Calu3 (cell line): ENCODE measurements around the gene PDE6H. TPM values are rescaled to one million over a fixed set of nuclear protein-coding genes. Genes with fewer than 3 reads are reported as not detected.

Experiments used
- BruUV-seq: library from RNA; stranded (reverse); fragments of 400-500 nt; replicated peaks from 2 replicates; lab custom pipeline; 2021; lab: Mats Ljungman, UMichigan
- CTCF ChIA-PET: fragments of 300-600 bp; sonication (Branson Sonifier 250); formaldehyde crosslinking; loops from one replicate; lab custom pipeline; 2022; ENCODE audit warnings: antibody characterized with exemption; lab: Charles Lee
- DNase-seq: peaks from one replicate; pipeline ENCODE4 v3.0.0; 2022
- H3K27ac Mint-ChIP-seq: one replicate; pipeline ENCODE4 v1.8.0; 2022; ENCODE audit warnings: mixed read lengths; ENCODE audit not compliant: unreplicated experiment
- H3K27me3 Mint-ChIP-seq: one replicate; pipeline ENCODE4 v1.8.0; 2022; ENCODE audit warnings: mixed read lengths; ENCODE audit not compliant: unreplicated experiment
- H3K36me3 Mint-ChIP-seq: one replicate; pipeline ENCODE4 v1.8.0; 2022; ENCODE audit warnings: mild to moderate bottlenecking, moderate library complexity, mixed read lengths; ENCODE audit not compliant: insufficient read depth, unreplicated experiment
- H3K4me1 Mint-ChIP-seq: one replicate; pipeline ENCODE4 v1.8.0; 2022; ENCODE audit warnings: mild to moderate bottlenecking, low read depth, mixed read lengths; ENCODE audit not compliant: unreplicated experiment
- H3K4me3 Mint-ChIP-seq: one replicate; pipeline ENCODE4 v1.8.0; 2022; ENCODE audit warnings: mild to moderate bottlenecking, low read depth, moderate library complexity, mixed read lengths; ENCODE audit not compliant: unreplicated experiment
- H3K9me3 Mint-ChIP-seq: one replicate; pipeline ENCODE4 v1.8.0; 2022; ENCODE audit warnings: low read depth, mixed read lengths; ENCODE audit not compliant: unreplicated experiment
- CTCF ChIP-seq: fragments of 200-600 bp; IDR thresholded peaks from one replicate; pipeline ENCODE4 v1.8.0; 2022; ENCODE audit warnings: antibody characterized with exemption; ENCODE audit not compliant: unreplicated experiment
- intact Hi-C: fragments of 100-400 bp; cut with micrococcal nuclease; formaldehyde crosslinking; loops from one replicate; pipeline ENCODE4 v1.10.0; 2022; ENCODE audit not compliant: unreplicated experiment
- total RNA-seq: library from RNA; stranded (reverse); gene quantifications from 2 replicates; pipeline ENCODE4 v1.2.3, GENCODE V29; 2022

Gene PDE6H
- total RNA-seq, 1 experiment from 2014 or later = not detected

GRCh38 chr12:15013634-15014179, 40.9 kb downstream of the PDE6H start:
- TF ChIP-seq CTCF = no peak
- peaks cover 27% of the 10 kb centered on the region for H3K27me3 Mint-ChIP-seq
- no TSS peak for BruUV-seq
- H3K4me1 Mint-ChIP-seq = no peaks in the 10 kb centered on the region
- H3K27ac Mint-ChIP-seq = no peak overlapping the region
- no peaks in the 10 kb centered on the region for H3K36me3 Mint-ChIP-seq
- no peak for DNase-seq
- no peaks in the 10 kb centered on the region for H3K9me3 Mint-ChIP-seq
- intact Hi-C loops = loop anchor here (5.0 kb wide), 1 partner anchor 209 kb away; the partner anchor contains the start of gene RERG
- no peak overlapping the region for H3K4me3 Mint-ChIP-seq
- CTCF ChIA-PET = no interaction called here

DNA sequence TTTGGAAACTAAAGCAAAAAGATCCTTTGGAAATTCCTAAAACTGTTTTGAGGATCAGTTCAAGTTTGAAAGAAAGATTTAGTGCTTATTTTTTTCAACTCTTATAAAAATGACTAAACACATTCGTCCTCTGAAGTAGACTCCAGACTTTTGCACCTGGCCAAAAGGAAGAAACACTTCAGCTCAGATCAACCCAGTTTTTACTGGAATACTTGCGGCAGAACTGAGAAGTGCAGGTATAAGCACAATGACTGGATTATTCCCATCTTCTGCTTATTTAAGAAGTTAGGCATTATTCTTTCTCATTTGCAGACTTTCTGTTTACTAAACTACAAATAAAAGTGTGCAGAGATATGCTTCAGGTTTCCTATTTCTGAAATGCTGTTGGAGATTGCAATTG, 41.9 kb downstream of the PDE6H start:
- no peaks in the 10 kb centered on the region for H3K4me1 Mint-ChIP-seq
- CTCF ChIA-PET = no interaction called here
- no peak for TF ChIP-seq CTCF
- no peak overlapping the region for H3K27ac Mint-ChIP-seq
- no TSS peak for BruUV-seq
- intact Hi-C loops = loop anchor here (5.0 kb wide), 1 partner anchor 208 kb away; the partner anchor contains the start of gene RERG
- H3K27me3 Mint-ChIP-seq = peaks cover 35% of the 10 kb centered on the region
- no peak overlapping the region for H3K4me3 Mint-ChIP-seq
- no peaks in the 10 kb centered on the region for H3K36me3 Mint-ChIP-seq
- DNase-seq = no peak
- H3K9me3 Mint-ChIP-seq = no peaks in the 10 kb centered on the region

DNA sequence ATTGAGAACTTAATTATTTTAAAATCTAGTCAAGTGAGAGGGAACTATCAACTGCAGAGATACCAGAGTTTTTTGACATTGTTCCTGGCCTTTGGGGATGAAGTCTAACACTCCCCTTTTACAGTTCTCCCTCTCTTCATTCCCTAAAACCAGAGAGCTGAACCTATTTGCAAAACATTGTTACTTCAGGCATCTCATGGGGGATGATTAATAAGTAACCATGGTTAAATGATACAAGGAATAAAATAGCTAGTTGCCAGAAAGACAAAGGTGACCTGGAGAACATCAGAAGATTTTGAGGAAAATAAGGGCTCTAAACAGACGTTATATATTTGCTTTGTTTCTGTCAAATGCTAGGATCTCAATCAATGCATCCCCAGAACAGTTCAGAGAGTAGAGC, 42.3 kb downstream of the PDE6H start:
- H3K27me3 Mint-ChIP-seq = peaks cover 39% of the 10 kb centered on the region
- no peaks in the 10 kb centered on the region for H3K4me1 Mint-ChIP-seq
- intact Hi-C loops = no loop called here
- BruUV-seq = no TSS peak
- CTCF ChIA-PET = no interaction called here
- H3K27ac Mint-ChIP-seq = no peak overlapping the region
- no peak overlapping the region for H3K4me3 Mint-ChIP-seq
- no peak for DNase-seq
- no peaks in the 10 kb centered on the region for H3K9me3 Mint-ChIP-seq
- no peaks in the 10 kb centered on the region for H3K36me3 Mint-ChIP-seq
- no peak for TF ChIP-seq CTCF

DNA sequence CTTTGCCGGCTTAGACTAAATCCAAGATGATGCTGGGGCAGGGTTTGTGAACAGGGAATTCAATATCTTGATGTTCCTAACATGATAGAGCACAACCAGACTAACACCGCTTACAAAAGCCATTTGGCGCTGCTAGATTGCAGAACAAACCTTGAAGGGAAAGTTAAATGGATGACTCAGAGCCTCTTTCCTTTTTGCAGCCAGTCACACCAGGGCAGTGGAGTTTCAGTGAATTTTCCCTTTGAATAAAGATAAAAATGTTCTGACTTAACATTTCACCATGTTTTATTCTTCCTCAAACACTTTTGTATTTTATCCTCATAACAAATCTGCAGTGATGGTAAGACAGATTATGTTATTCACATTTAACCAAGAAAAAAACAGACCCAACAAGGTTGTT, 47.3 kb downstream of the PDE6H start:
- DNase-seq = no peak
- Mint-ChIP-seq H3K4me3 (no peak overlapping the region), H3K4me1 (no peaks in the 10 kb centered on the region), H3K27me3 (peaks cover 45% of the 10 kb centered on the region), H3K27ac (no peak overlapping the region), H3K36me3 (no peaks in the 10 kb centered on the region), H3K9me3 (no peaks in the 10 kb centered on the region)
- no peak for TF ChIP-seq CTCF
- CTCF ChIA-PET = no interaction called here
- intact Hi-C loops = no loop called here
- no TSS peak for BruUV-seq

Other genes starting within 250 kb of the PDE6H start
- 75.9 and 97.4 TPM in 2 replicates for gene WBP11, start 169.6 kb upstream of the PDE6H start, total RNA-seq
- 0.95 and 1.2 TPM in 2 replicates for gene C12orf60, start 169.4 kb upstream of the PDE6H start, total RNA-seq
- gene SMCO3, start 158.9 kb upstream of the PDE6H start, total RNA-seq = not detected in 2 replicates
- gene ART4, start 129.5 kb upstream of the PDE6H start, total RNA-seq = not detected in 2 replicates
- 0.64 TPM in 1 of 2 replicates, not detected in the other for gene MGP, start 87.2 kb upstream of the PDE6H start, total RNA-seq
- gene ERP27, start 34.5 kb upstream of the PDE6H start, total RNA-seq = 0.17 and 2.3 TPM in 2 replicates
- 23.5 and 23.6 TPM in 2 replicates for gene ARHGDIB, start 11.4 kb upstream of the PDE6H start, total RNA-seq
- gene RERG, start 248.4 kb downstream of the PDE6H start, total RNA-seq = 6.0 and 8.9 TPM in 2 replicates